DND-41 (cell line): ENCODE data around the gene CEP68.

Experiments used
- CTCF ChIP-seq: IDR thresholded peaks from 2 replicates; pipeline ENCODE4 v1.5.1; 2012; ENCODE audit warnings: borderline replicate concordance, low read length, moderate library complexity, mild to moderate bottlenecking; ENCODE audit not compliant: poor library complexity, severe bottlenecking; ENCODE audit errors: extremely low read depth
- EZH2 ChIP-seq: IDR thresholded peaks from 3 replicates; pipeline ENCODE4 v1.6.1; 2012; ENCODE audit warnings: borderline replicate concordance, low read depth, mild to moderate bottlenecking, moderate library complexity, low read length, inconsistent platforms; ENCODE audit not compliant: severe bottlenecking

DNA sequence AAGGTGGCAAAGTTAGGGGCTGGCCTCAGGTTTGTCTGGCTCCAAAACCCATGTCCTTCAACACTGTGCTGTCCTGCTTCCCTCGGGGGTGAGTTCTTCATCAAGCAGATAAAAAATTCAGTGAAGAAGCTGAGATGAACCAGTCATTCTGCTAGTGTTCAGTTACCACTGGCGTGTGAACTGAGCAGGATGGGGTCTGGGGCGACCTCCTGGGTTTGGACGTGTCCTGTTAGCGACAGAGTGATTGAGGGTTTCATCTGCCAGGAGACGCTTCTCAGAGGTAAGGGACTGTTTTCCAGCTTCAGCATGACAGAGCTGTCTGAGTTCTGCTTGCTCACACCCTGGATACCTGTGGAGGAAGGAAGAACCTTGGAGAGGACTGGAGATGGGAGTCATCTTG, 14.6 kb downstream of the CEP68 start:
- TF ChIP-seq CTCF (no peak), EZH2 (no peak)
